RWPE1 (cell line): ENCODE measurements around the gene PKHD1.

Experiments used
- CTCF ChIA-PET: fragments of 350-600 bp; sonication (Branson Sonifier 250); formaldehyde crosslinking; extraction: SDS; loops from one replicate; lab custom pipeline; 2021; lab: Yijun Ruan, JAX
- POLR2A ChIA-PET: fragments of 400-600 bp; formaldehyde crosslinking; extraction: SDS; loops from one replicate; lab custom pipeline; 2020; ENCODE audit warnings: antibody characterized with exemption; ENCODE audit not compliant: low non-redundant PET; lab: Yijun Ruan, JAX
- DNase-seq: peaks from one replicate; pipeline ENCODE4 v3.0.0; 2012; ENCODE audit warnings: low spot score
- H3K27ac ChIP-seq: fragments of 450-650 bp; 2 replicates; pipeline ENCODE4 v1.5.1; 2017
- CTCF ChIP-seq: fragments of 450-650 bp; conservative IDR thresholded peaks from 2 replicates; pipeline ENCODE4 v1.5.1; 2017; ENCODE audit warnings: low read depth, mild to moderate bottlenecking

The PKHD1 gene

GRCh38 chr6:51569594-51569993 is 517.8 kb downstream of the PKHD1 start:
- DNase-seq: no peak
- POLR2A ChIA-PET: no interaction called here
- no peak overlapping the region for H3K27ac ChIP-seq
- no peak for TF ChIP-seq CTCF
- CTCF ChIA-PET: interaction anchor here (0.5 to 0.8 kb wide), 2 partner anchors 376 to 818 kb away, joined by 3 read pairs; no protein-coding TSS in a partner anchor

GRCh38 chr6:51568771-51569170 is 518.6 kb downstream of the PKHD1 start:
- peak; percentile 22 for DNase-seq
- no peak overlapping the region for H3K27ac ChIP-seq
- ChIA-PET POLR2A (no interaction called here), CTCF (interaction anchor here (0.6 kb wide), 1 partner anchor 365 kb away, joined by 3 read pairs; no protein-coding TSS in a partner anchor)
- no peak for TF ChIP-seq CTCF

- CTCF ChIA-PET: no interaction called here
- DNase-seq: no peak
- no peak overlapping the region for H3K27ac ChIP-seq
- POLR2A ChIA-PET: no interaction called here
- no peak for TF ChIP-seq CTCF
Measured at GRCh38 chr6:51565472-51565871, 521.9 kb downstream of the PKHD1 start.
